HUES64 (cell line): Measurements from ENCODE around the gene PCDH15.
"Not testable (repeated sequence)": the region's sequence is repeated elsewhere in the genome, so short reads cannot be mapped to it uniquely, and the experiment has no call there.

ENCODE experiments used
- H3K27ac ChIP-seq: 2 replicates; pipeline ENCODE4 v1.7.0; 2013; ENCODE audit warnings: low read depth, low read length, inconsistent platforms
- H3K27me3 ChIP-seq: 2 replicates; pipeline ENCODE4 v1.6.1; 2013; ENCODE audit warnings: mild to moderate bottlenecking, low read length; ENCODE audit not compliant: insufficient read depth
- H3K36me3 ChIP-seq: 2 replicates; pipeline ENCODE4 v1.6.1; 2013; ENCODE audit warnings: mild to moderate bottlenecking, low read length; ENCODE audit not compliant: insufficient read depth
- H3K4me1 ChIP-seq: 2 replicates; pipeline ENCODE4 v1.6.1; 2013; ENCODE audit warnings: mild to moderate bottlenecking, low read length, moderate library complexity; ENCODE audit not compliant: insufficient read depth
- H3K4me3 ChIP-seq: 2 replicates; pipeline ENCODE4 v1.5.1; 2013; ENCODE audit warnings: mild to moderate bottlenecking, low read length, moderate library complexity
- H3K9ac ChIP-seq: 2 replicates; pipeline ENCODE4 v1.6.1; 2013; ENCODE audit warnings: mild to moderate bottlenecking, low read depth, low read length
- H3K9me3 ChIP-seq: 2 replicates; pipeline ENCODE4 v1.6.1; 2013; ENCODE audit warnings: low read depth, low read length; ENCODE audit not compliant: insufficient read depth
- WGBS: fragments of 150-250, 120-280 bp; methylation state at CpG from one replicate; pipeline ENCODE4 v1.1.7; 2013; ENCODE audit warnings: missing lambda C conversion rate; 5-methylcytosine and 5-hydroxymethylcytosine counted together

The PCDH15 gene

DNA sequence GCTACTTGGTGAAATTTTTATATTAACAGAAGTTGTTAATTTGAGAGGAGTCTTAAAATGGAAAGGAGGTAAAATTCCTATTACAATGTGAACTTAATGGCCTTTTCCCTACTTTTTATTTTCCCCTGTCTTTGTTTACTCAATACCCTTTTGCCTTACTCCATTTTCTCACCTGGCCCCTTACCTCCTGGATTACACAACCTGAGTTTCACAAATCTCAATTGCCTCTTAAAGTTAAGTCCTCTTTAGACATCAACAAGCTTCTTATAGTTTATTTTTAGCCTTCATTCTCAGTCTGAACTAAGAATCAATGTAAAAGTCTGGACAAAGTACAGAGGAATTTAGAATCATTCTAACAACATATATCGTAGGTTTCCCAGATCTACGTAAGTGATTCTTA is 247.0 kb downstream of the PCDH15 start:
- Histone ChIP-seq H3K27ac (no peak overlapping the region), H3K36me3 (no peaks in the 10 kb centered on the region), H3K4me1 (no peaks in the 10 kb centered on the region), H3K9ac (no peak overlapping the region), H3K9me3 (no peaks in the 10 kb centered on the region), H3K4me3 (no peak overlapping the region), H3K27me3 (no peaks in the 10 kb centered on the region)
- WGBS: 96% methylated on average over 2 of the region's 2 CpGs

DNA sequence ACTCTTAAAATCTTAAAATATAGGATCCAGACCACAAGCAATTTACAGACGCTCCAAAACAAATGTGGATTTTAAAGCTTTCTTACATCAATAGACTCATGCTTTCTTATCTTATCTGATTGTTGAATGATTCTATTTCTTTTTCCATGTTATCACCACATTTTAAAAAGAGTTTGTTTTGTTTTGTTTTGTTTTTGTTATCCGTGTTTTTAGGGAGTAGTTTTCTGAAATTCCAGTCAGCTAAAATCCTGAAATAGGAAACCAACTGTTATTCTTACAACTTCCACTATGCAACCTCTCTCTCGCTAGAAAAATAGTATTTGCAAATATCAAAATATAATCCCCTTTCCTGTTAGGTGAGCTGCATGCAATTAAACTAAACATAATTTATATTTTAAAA is 251.0 kb downstream of the PCDH15 start:
- Histone ChIP-seq H3K4me1 (no peaks in the 10 kb centered on the region), H3K36me3 (no peaks in the 10 kb centered on the region), H3K27me3 (no peaks in the 10 kb centered on the region), H3K9ac (no peak overlapping the region), H3K9me3 (no peaks in the 10 kb centered on the region), H3K4me3 (no peak overlapping the region), H3K27ac (no peak overlapping the region)
- WGBS: 0% methylated on average over 1 of the region's 3 CpGs

DNA sequence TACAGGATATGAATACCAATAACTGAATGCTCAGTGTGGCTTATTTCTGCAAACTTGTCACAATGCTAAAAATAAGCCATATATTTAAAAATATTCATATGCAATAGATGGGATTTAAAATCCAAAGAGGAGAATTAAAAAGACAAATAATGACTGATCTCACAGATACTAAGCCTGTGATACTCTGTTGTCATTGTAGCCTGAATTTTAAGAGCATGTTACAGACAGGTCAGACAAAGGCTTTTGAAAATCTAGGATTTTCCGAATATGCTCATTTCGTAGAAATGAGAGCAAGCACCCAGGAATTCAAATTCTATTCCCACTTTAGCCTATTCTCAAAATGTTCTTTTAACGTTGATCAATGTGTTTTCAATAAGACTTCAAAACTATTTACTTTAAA is 269.7 kb downstream of the PCDH15 start:
- Histone ChIP-seq H3K4me1 (no peaks in the 10 kb centered on the region), H3K27me3 (no peaks in the 10 kb centered on the region), H3K9ac (no peak overlapping the region), H3K9me3 (no peaks in the 10 kb centered on the region), H3K27ac (no peak overlapping the region), H3K36me3 (no peaks in the 10 kb centered on the region), H3K4me3 (no peak overlapping the region)
- WGBS: 96% methylated on average over 2 of the region's 3 CpGs

DNA sequence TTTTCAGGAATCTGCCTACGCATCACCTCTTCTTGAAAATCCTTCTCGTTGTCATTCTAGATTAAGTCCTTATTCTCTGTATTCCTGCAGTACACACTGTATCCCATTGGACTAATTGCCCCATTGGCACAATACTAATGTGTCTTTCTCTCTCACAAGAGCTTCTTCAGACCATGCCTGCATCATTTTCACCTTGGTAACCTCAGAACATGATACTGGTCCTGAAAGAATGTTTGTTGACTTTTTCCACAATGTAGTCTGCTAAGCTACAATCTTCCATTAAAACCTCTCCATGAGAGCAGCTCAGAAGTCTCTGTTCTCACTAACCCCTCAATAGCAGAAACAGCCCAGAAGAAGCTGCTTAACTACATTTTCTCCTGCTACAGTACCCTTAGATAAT is 270.7 kb downstream of the PCDH15 start:
- no peak overlapping the region for H3K4me3 ChIP-seq
- H3K27ac ChIP-seq: no peak overlapping the region
- H3K9ac ChIP-seq: no peak overlapping the region
- no peaks in the 10 kb centered on the region for H3K36me3 ChIP-seq
- no peaks in the 10 kb centered on the region for H3K4me1 ChIP-seq
- 95% methylated on average over 2 of the region's 2 CpGs for WGBS
- no peaks in the 10 kb centered on the region for H3K27me3 ChIP-seq
- no peaks in the 10 kb centered on the region for H3K9me3 ChIP-seq

DNA sequence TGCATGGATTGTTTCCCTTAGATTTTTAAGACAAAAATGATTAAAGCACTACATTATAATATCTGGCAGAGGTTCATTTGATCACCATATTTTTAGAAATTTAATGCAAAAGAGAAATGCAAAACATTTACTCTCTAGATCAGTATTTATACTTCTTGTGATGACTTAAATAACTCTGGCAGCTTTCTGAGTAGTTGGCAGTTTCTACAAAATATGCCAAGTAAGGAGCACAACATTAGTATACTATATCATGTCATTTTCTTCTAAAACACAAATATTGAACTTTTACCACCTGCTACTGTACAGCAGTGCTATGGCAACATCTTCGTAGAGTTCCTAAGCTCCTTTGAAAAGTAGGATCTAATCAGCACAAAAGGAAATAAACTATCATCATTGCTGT is 275.2 kb downstream of the PCDH15 start:
- no peaks in the 10 kb centered on the region for H3K4me1 ChIP-seq
- H3K36me3 ChIP-seq: no peaks in the 10 kb centered on the region
- no peak overlapping the region for H3K4me3 ChIP-seq
- H3K9ac ChIP-seq: no peak overlapping the region
- 94% methylated on average over 1 of the region's 1 CpG for WGBS
- H3K27me3 ChIP-seq: no peaks in the 10 kb centered on the region
- no peak overlapping the region for H3K27ac ChIP-seq
- no peaks in the 10 kb centered on the region for H3K9me3 ChIP-seq

DNA sequence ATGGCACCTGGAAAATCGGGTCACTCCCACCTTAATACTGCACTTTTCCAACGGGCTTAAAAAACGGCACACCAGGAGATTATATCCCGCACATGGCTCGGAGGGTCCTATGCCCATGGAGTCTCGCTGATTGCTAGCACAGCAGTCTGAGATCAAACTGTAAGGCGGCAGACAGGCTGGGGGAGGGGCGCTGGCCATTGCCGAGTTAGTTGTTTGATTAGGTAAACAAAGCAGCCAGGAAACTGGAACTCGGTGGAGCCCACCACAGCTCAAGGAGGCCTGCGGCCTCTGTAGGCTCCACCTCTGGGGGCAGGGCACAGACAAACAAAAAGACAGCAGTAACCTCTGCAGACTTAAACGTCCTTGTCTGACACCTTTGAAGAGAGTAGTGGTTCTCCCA is 285.8 kb downstream of the PCDH15 start:
- not testable (repeated sequence) for H3K4me3 ChIP-seq, H3K27ac ChIP-seq, H3K27me3 ChIP-seq, H3K4me1 ChIP-seq, H3K36me3 ChIP-seq, H3K9ac ChIP-seq
- H3K9me3 ChIP-seq: peaks cover 14% of the 10 kb centered on the region
- 94% methylated on average over 12 of the region's 12 CpGs for WGBS

DNA sequence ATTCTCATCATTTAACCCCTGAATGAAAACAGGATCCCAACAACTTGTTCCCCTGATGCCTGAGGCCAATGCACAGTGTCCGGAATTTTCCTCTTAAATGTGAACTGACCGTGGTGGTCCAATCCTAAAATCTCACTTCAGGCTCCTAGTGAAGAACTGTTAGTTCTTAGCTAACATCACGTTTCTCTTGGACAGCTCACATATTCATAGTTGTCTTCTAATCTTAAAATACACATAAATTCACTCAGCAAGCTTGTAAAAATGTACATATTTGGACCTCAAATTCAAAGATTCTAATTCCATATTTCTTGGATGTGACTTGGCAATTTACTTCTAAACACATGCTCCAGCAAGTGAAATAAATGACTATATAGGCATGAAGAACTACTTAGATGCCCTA is 297.2 kb downstream of the PCDH15 start:
- no peaks in the 10 kb centered on the region for H3K9me3 ChIP-seq
- no peaks in the 10 kb centered on the region for H3K36me3 ChIP-seq
- H3K4me1 ChIP-seq: no peaks in the 10 kb centered on the region
- H3K4me3 ChIP-seq: no peak overlapping the region
- H3K27ac ChIP-seq: no peak overlapping the region
- WGBS: 91% methylated on average over 3 of the region's 3 CpGs
- H3K27me3 ChIP-seq: no peaks in the 10 kb centered on the region
- no peak overlapping the region for H3K9ac ChIP-seq

DNA sequence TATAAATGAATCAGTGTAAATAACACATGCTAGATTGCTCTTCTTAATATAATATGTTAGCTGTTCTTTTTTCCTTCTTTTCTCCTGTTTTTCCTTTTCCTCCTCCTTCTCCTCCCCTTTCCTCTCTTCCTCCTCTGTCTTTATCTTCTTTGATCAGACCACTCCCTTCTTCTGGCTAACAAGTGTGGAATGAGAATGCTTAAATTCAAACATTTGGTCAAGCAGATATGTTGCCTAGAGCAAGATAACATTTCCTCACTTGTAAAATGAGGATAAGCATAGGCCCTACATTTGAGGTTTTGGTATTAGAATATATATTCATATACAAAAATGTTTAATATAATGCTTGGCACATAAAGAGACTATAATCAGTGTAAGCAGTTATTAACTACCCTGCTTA is 299.1 kb downstream of the PCDH15 start:
- no peaks in the 10 kb centered on the region for H3K4me1 ChIP-seq
- H3K27ac ChIP-seq: no peak overlapping the region
- no peak overlapping the region for H3K9ac ChIP-seq
- no peak overlapping the region for H3K4me3 ChIP-seq
- H3K36me3 ChIP-seq: no peaks in the 10 kb centered on the region
- no peaks in the 10 kb centered on the region for H3K9me3 ChIP-seq
- no peaks in the 10 kb centered on the region for H3K27me3 ChIP-seq

DNA sequence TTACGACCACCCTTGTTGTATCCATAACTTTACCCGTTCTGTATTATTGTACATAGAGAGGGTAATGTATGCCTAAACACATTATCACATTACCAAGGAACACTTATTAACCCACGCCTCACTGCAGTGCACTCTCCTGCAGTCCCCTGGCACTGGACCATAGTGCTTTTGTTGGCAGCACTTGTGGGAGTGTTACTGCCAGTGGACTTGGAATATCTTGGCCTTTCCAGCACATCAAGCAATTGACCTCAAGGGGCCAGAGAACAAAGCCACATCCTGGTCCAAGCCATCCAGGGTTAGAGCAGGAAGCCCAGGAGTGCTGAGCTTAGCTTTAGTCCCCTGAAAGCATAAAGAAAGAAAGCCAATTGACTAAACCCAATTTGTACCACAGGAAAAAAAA is 304.2 kb downstream of the PCDH15 start:
- no peaks in the 10 kb centered on the region for H3K36me3 ChIP-seq
- no peaks in the 10 kb centered on the region for H3K4me1 ChIP-seq
- no peak overlapping the region for H3K9ac ChIP-seq
- H3K9me3 ChIP-seq: no peaks in the 10 kb centered on the region
- no peaks in the 10 kb centered on the region for H3K27me3 ChIP-seq
- H3K27ac ChIP-seq: no peak overlapping the region
- no peak overlapping the region for H3K4me3 ChIP-seq
- WGBS: 100% methylated on average over 1 of the region's 3 CpGs

DNA sequence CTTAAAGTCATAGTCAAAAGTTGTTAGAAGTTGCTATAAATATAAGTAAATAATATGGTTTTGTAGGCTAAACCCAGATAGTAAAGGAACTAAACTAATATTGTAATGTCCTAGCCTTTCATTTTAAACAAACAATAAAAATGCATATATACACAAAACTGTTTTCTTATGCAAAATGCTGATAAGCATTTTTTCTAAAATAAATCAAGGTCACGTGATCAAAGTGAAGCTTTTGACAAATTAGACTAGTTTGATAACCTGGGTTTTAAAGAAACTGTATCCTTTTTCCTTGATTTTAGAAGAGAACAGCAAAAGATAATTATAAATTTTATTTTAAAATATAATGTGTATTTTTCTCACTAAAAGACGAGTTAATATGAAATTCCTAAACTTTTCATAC is 313.3 kb downstream of the PCDH15 start:
- WGBS: 100% methylated on average over 1 of the region's 2 CpGs
- Histone ChIP-seq H3K36me3 (no peaks in the 10 kb centered on the region), H3K27me3 (no peaks in the 10 kb centered on the region), H3K9ac (no peak overlapping the region), H3K27ac (no peak overlapping the region), H3K4me1 (no peaks in the 10 kb centered on the region), H3K9me3 (no peaks in the 10 kb centered on the region), H3K4me3 (no peak overlapping the region)

DNA sequence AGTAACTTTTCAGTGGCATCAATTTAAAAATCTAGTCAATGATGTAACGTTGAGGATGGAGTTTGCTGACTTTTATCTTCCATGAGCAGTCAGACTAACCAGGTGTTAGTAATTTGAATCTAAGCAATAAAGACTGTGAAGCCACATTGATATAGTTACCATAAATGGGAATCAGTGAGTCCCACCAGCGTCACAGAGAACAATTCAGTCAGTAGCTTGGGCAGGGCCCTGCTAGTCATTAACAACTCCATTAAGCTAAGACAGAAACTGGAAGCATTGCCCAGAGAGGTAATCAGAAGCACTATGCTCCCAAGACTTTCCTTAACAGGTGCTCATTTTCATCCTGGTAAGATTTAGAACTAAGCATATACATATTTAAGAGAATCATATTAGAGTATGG is 315.1 kb downstream of the PCDH15 start:
- Histone ChIP-seq H3K9me3 (no peaks in the 10 kb centered on the region), H3K36me3 (no peaks in the 10 kb centered on the region), H3K27ac (no peak overlapping the region), H3K4me1 (no peaks in the 10 kb centered on the region), H3K27me3 (no peaks in the 10 kb centered on the region), H3K9ac (no peak overlapping the region), H3K4me3 (no peak overlapping the region)
- WGBS: 97% methylated on average over 2 of the region's 2 CpGs

DNA sequence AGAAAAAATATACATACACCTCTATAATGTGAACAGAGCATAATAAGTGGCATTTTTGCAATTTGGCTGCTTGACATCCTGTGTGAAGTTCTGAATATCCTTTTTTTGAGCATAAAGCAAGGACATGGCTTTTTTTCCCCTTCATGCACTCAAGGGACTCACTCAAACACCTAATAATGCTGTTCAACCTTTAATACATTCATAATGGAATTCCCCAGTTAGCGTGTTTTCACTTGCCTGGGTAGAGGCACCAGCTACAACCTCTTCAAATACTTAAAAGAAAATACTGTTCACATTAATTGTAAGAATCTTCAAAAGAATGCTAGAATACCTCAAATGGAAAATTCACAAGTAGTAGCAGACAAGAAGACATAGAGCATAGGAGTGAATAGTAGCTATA is 316.8 kb downstream of the PCDH15 start:
- WGBS: 93% methylated on average over 1 of the region's 1 CpG
- Histone ChIP-seq H3K36me3 (no peaks in the 10 kb centered on the region), H3K27me3 (no peaks in the 10 kb centered on the region), H3K27ac (no peak overlapping the region), H3K9me3 (no peaks in the 10 kb centered on the region), H3K9ac (no peak overlapping the region), H3K4me1 (no peaks in the 10 kb centered on the region), H3K4me3 (no peak overlapping the region)
